ENCODE measurements around the gene JAK1.
"Not testable (repeated sequence)": the region's sequence is repeated elsewhere in the genome, so short reads cannot be mapped to it uniquely, and the experiment has no call there.

Gene JAK1

DNA sequence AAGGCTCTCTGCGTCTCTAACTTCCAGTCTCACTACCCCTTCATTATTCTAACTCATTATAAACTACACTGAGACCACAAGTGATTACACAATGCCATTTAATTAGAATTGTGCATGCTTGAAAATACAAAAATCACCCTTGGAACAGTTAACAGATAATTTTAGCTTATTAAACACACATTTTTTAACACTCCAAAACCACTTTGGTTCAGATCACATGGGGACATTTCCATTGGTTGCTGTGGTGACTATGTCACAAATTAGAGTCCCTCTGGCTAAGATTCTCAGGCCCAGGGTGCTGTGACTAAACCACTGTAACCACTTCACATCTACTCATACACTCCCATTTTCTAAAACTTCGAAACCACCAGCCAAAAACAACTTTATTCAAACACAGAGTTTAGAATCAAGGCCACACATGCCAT is 43.0 kb downstream of the JAK1 start:
- no peak overlapping the region for H3K4me3 ChIP-seq (replicated peaks; ENCODE audit: low read depth, low read length)
- DNase-seq (ENCODE audit: low read depth): no peak
- TF ChIP-seq, protein P1, sequence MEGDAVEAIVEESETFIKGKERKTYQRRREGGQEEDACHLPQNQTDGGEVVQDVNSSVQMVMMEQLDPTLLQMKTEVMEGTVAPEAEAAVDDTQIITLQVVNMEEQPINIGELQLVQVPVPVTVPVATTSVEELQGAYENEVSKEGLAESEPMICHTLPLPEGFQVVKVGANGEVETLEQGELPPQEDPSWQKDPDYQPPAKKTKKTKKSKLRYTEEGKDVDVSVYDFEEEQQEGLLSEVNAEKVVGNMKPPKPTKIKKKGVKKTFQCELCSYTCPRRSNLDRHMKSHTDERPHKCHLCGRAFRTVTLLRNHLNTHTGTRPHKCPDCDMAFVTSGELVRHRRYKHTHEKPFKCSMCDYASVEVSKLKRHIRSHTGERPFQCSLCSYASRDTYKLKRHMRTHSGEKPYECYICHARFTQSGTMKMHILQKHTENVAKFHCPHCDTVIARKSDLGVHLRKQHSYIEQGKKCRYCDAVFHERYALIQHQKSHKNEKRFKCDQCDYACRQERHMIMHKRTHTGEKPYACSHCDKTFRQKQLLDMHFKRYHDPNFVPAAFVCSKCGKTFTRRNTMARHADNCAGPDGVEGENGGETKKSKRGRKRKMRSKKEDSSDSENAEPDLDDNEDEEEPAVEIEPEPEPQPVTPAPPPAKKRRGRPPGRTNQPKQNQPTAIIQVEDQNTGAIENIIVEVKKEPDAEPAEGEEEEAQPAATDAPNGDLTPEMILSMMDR (IDR thresholded peaks at IDR 0.05; ENCODE audit: low read length, missing control alignments): no peak

GRCh38 chr1:64922336-64922735 is 44.0 kb downstream of the JAK1 start:
- DNase-seq (ENCODE audit: low read depth): no peak
- no peak overlapping the region for H3K4me3 ChIP-seq (replicated peaks; ENCODE audit: low read depth, low read length)
- TF ChIP-seq, protein P1 (IDR thresholded peaks at IDR 0.05; ENCODE audit: low read length, missing control alignments): no peak

DNA sequence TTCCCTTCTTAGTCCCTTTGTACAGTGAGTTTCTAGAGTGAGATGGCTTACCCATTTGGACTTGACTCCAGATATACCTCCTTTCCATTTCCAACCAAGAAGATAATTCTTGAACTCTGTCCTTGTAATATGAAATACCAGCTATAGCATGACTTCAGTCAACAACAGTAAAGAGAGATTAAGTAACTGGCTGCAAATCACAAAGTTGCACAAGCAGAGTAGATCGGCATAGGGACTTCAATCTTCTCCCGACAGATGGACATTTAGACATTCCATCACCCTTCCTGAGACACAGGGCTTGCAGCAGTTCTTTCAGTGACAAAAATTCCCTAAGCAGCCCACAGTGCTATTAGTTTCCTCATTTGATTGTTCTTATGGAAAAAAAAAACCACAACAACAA is 44.6 kb downstream of the JAK1 start:
- peak; percentile 37 for DNase-seq (ENCODE audit: low read depth)
- TF ChIP-seq, protein P1 (IDR thresholded peaks at IDR 0.05; ENCODE audit: low read length, missing control alignments): no peak
- no peak overlapping the region for H3K4me3 ChIP-seq (replicated peaks; ENCODE audit: low read depth, low read length)

DNA sequence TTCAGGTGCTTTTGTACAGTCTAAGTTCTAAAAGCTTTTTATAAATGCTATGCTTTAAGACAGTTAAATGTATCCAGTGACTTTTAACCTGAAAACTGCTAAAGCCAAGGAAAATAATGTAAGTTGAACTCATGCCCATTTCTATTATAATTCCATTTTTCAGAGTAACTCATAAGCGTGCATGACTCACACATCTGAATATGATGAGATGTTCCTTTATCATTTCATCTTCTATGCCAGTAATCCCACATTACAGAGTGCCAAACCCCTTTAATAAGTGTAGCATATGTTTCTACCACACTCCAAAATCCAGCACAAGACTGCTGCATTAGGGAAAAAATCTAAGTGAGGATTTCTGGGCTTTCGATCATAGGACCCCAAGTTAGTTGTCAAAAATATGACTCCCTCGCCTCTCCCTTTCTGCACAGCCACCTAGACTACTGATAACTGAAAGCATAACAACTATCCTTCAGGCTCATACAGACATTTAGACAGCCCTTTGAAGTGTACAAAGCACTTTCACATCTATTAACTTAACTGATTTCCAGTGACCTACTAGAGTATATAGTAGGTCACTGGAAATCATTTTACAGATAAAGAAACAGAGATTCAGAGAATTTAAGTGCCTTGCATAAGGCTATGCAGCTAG is 45.3 kb downstream of the JAK1 start:
- no peak overlapping the region for H3K4me3 ChIP-seq (replicated peaks; ENCODE audit: low read depth, low read length)
- peak; percentile 58 for DNase-seq (ENCODE audit: low read depth)
- TF ChIP-seq, protein P1 (IDR thresholded peaks at IDR 0.05; ENCODE audit: low read length, missing control alignments): no peak

GRCh38 chr1:64919120-64919519 is 47.2 kb downstream of the JAK1 start:
- DNase-seq (ENCODE audit: low read depth); H3K4me3 ChIP-seq (replicated peaks; ENCODE audit: low read depth, low read length): not testable (repeated sequence)

- DNase-seq (ENCODE audit: low read depth): no peak
- no peak overlapping the region for H3K4me3 ChIP-seq (replicated peaks; ENCODE audit: low read depth, low read length)
- TF ChIP-seq, protein P1 (IDR thresholded peaks at IDR 0.05; ENCODE audit: low read length, missing control alignments): no peak
Measured at GRCh38 chr1:64917907-64918306, 48.4 kb downstream of the JAK1 start.

- peak; percentile 98 for DNase-seq (ENCODE audit: low read depth)
- TF ChIP-seq, protein P1 (IDR thresholded peaks at IDR 0.05; ENCODE audit: low read length, missing control alignments): no peak
- H3K4me3 ChIP-seq (replicated peaks; ENCODE audit: low read depth, low read length): no peak overlapping the region
Measured at GRCh38 chr1:64917328-64917861, 49.0 kb downstream of the JAK1 start.

Measured in fibroblast of pulmonary artery (primary cell).